Osteocyte (in vitro differentiated cells): ENCODE results near the gene CRYBA4. TPM values are rescaled to one million over a fixed set of nuclear protein-coding genes. Genes with fewer than 3 reads are reported as not detected.

Experiments
- DNase-seq: peaks from one replicate; pipeline ENCODE4 v3.0.0; 2021; ENCODE audit warnings: mixed read lengths; ENCODE audit not compliant: unreplicated experiment; ENCODE audit errors: extremely low spot score
- H3K27ac Mint-ChIP-seq: one replicate; pipeline ENCODE4 v1.8.0; 2021; ENCODE audit warnings: mild to moderate bottlenecking, mixed read lengths; ENCODE audit not compliant: unreplicated experiment
- H3K27me3 Mint-ChIP-seq: one replicate; pipeline ENCODE4 v1.8.0; 2021; ENCODE audit warnings: mixed read lengths; ENCODE audit not compliant: unreplicated experiment
- H3K36me3 Mint-ChIP-seq: one replicate; pipeline ENCODE4 v1.8.0; 2021; ENCODE audit warnings: mixed read lengths; ENCODE audit not compliant: unreplicated experiment
- H3K4me1 Mint-ChIP-seq: one replicate; pipeline ENCODE4 v1.8.0; 2021; ENCODE audit warnings: mixed read lengths; ENCODE audit not compliant: unreplicated experiment
- H3K4me3 Mint-ChIP-seq: one replicate; pipeline ENCODE4 v1.8.0; 2021; ENCODE audit warnings: mild to moderate bottlenecking, moderate library complexity, mixed read lengths; ENCODE audit not compliant: unreplicated experiment
- H3K9me3 Mint-ChIP-seq: one replicate; pipeline ENCODE4 v1.8.0; 2021; ENCODE audit warnings: mixed read lengths; ENCODE audit not compliant: unreplicated experiment
- CTCF ChIP-seq: fragments of 200-600 bp; sonication (generic); IDR thresholded peaks from 2 replicates; pipeline ENCODE4 v1.5.0; 2021; ENCODE audit warnings: antibody characterized with exemption, mild to moderate bottlenecking, moderate library complexity
- total RNA-seq: library from RNA; stranded (reverse); gene quantifications from 2 replicates; pipeline ENCODE4 v1.2.1, GENCODE V29; 2021

The CRYBA4 gene
- total RNA-seq, 1 donor from 2014 or later = not detected

- TF ChIP-seq CTCF = no peak
- peak overlapping the region; percentile 83 for H3K4me3 Mint-ChIP-seq
- H3K27ac Mint-ChIP-seq = peak overlapping the region; percentile 98
- H3K4me1 Mint-ChIP-seq = peaks cover 51% of the 10 kb centered on the region
- peaks cover 4% of the 10 kb centered on the region for H3K36me3 Mint-ChIP-seq
- DNase-seq = no peak
- no peaks in the 10 kb centered on the region for H3K27me3 Mint-ChIP-seq
- H3K9me3 Mint-ChIP-seq = no peaks in the 10 kb centered on the region
Observed at GRCh38 chr22:26673486-26673885, 51.7 kb downstream of the CRYBA4 start.

GRCh38 chr22:26674211-26675190 lies 52.7 kb downstream of the CRYBA4 start:
- Mint-ChIP-seq H3K4me3 (peak overlapping the region; percentile 83), H3K27me3 (no peaks in the 10 kb centered on the region), H3K4me1 (peaks cover 61% of the 10 kb centered on the region), H3K9me3 (no peaks in the 10 kb centered on the region), H3K36me3 (peaks cover 4% of the 10 kb centered on the region), H3K27ac (peak overlapping the region; percentile 98)
- no peak for DNase-seq
- TF ChIP-seq CTCF = no peak

GRCh38 chr22:26675687-26676268 lies 54.0 kb downstream of the CRYBA4 start:
- Mint-ChIP-seq H3K4me1 (peaks cover 73% of the 10 kb centered on the region), H3K4me3 (no peak overlapping the region), H3K9me3 (no peaks in the 10 kb centered on the region), H3K27ac (no peak overlapping the region), H3K36me3 (peaks cover 4% of the 10 kb centered on the region), H3K27me3 (no peaks in the 10 kb centered on the region)
- no peak for TF ChIP-seq CTCF
- DNase-seq = no peak

GRCh38 chr22:26677217-26677616 lies 55.5 kb downstream of the CRYBA4 start:
- no peak for TF ChIP-seq CTCF
- Mint-ChIP-seq H3K36me3 (peaks cover 11% of the 10 kb centered on the region), H3K4me1 (peaks cover 84% of the 10 kb centered on the region), H3K27ac (no peak overlapping the region), H3K27me3 (no peaks in the 10 kb centered on the region), H3K9me3 (no peaks in the 10 kb centered on the region), H3K4me3 (no peak overlapping the region)
- DNase-seq = no peak

GRCh38 chr22:26679003-26679629 lies 57.4 kb downstream of the CRYBA4 start:
- H3K4me1 Mint-ChIP-seq = peaks cover 81% of the 10 kb centered on the region

More at GRCh38 chr22:26679003-26679629, 57.4 kb downstream of the CRYBA4 start:
- TF ChIP-seq CTCF = peak; percentile 95
- peak; percentile 94 for DNase-seq
- H3K9me3 Mint-ChIP-seq = no peaks in the 10 kb centered on the region
- no peaks in the 10 kb centered on the region for H3K27me3 Mint-ChIP-seq
- H3K36me3 Mint-ChIP-seq = peaks cover 23% of the 10 kb centered on the region
- H3K4me3 Mint-ChIP-seq = no peak overlapping the region
- H3K27ac Mint-ChIP-seq = peak overlapping the region; percentile 70
